H9 (cell line): Measurements from ENCODE around the gene RTN1. TPM values are rescaled to one million over a fixed set of nuclear protein-coding genes. Genes with fewer than 3 reads are reported as not detected.

Experiments used
- DNase-seq: peaks from one replicate; pipeline ENCODE4 v3.0.0-alpha.2; 2017
- H2AFZ ChIP-seq: one replicate; pipeline ENCODE4 v1.6.1; 2013; ENCODE audit warnings: mild to moderate bottlenecking, low read length, control low read depth, moderate library complexity
- H2AK5ac ChIP-seq: 2 replicates; pipeline ENCODE4 v1.6.1; 2013; ENCODE audit warnings: low read length, control low read depth, mixed read lengths; ENCODE audit not compliant: insufficient read length
- H2BK120ac ChIP-seq: one replicate; pipeline ENCODE4 v1.6.1; 2013; ENCODE audit warnings: low read depth, mild to moderate bottlenecking, low read length, control low read depth, inconsistent platforms; ENCODE audit not compliant: poor library complexity, severe bottlenecking
- H2BK12ac ChIP-seq: 2 replicates; pipeline ENCODE4 v1.6.1; 2013; ENCODE audit warnings: low read length, control low read depth, mixed read lengths, low read depth; ENCODE audit not compliant: insufficient read length
- H2BK15ac ChIP-seq: 2 replicates; pipeline ENCODE4 v1.6.1; 2013; ENCODE audit warnings: low read depth, low read length, control low read depth
- H2BK20ac ChIP-seq: one replicate; pipeline ENCODE4 v1.6.1; 2013; ENCODE audit warnings: low read depth, mild to moderate bottlenecking, low read length, control low read depth, inconsistent platforms; ENCODE audit not compliant: poor library complexity, severe bottlenecking
- H2BK5ac ChIP-seq: 2 replicates; pipeline ENCODE4 v1.6.1; 2013; ENCODE audit warnings: low read length, control low read depth, mixed read lengths; ENCODE audit not compliant: insufficient read length
- H3K14ac ChIP-seq: 2 replicates; pipeline ENCODE4 v1.6.1; 2013; ENCODE audit warnings: low read length, control low read depth; ENCODE audit not compliant: insufficient read depth
- H3K18ac ChIP-seq: 2 replicates; pipeline ENCODE4 v1.6.1; 2013; ENCODE audit warnings: low read depth, mild to moderate bottlenecking, mixed read lengths, low read length, control low read depth; ENCODE audit not compliant: insufficient read length
- H3K23ac ChIP-seq: 2 replicates; pipeline ENCODE4 v1.6.1; 2013; ENCODE audit warnings: low read length, control low read depth, mixed read lengths, low read depth; ENCODE audit not compliant: insufficient read length
- H3K23me2 ChIP-seq: 2 replicates; pipeline ENCODE4 v1.6.1; 2013; ENCODE audit warnings: low read depth, mild to moderate bottlenecking, mixed read lengths, low read length, control low read depth; ENCODE audit not compliant: insufficient read length, poor library complexity, severe bottlenecking
- H3K27ac ChIP-seq: 2 replicates; pipeline ENCODE4 v1.5.1; 2013; ENCODE audit warnings: low read length, control low read depth, mixed read lengths, low read depth; ENCODE audit not compliant: insufficient read length
- H3K27me3 ChIP-seq: 2 replicates; pipeline ENCODE4 v1.6.1; 2013; ENCODE audit warnings: low read length, control low read depth, inconsistent platforms; ENCODE audit not compliant: insufficient read depth
- H3K4ac ChIP-seq: 2 replicates; pipeline ENCODE4 v1.6.1; 2013; ENCODE audit warnings: low read depth, mild to moderate bottlenecking, control low read depth, inconsistent platforms, low read length, moderate library complexity
- H3K4me1 ChIP-seq: 2 replicates; pipeline ENCODE4 v1.6.1; 2013; ENCODE audit warnings: low read length, control low read depth, inconsistent platforms; ENCODE audit not compliant: insufficient read depth
- H3K4me2 ChIP-seq: 2 replicates; pipeline ENCODE4 v1.6.1; 2013; ENCODE audit warnings: low read length, control low read depth, mixed read lengths; ENCODE audit not compliant: insufficient read length, insufficient read depth
- H3K56ac ChIP-seq: 2 replicates; pipeline ENCODE4 v1.6.1; 2013; ENCODE audit warnings: low read depth, mild to moderate bottlenecking, mixed read lengths, low read length, control low read depth; ENCODE audit not compliant: insufficient read length
- H3K79me1 ChIP-seq: 2 replicates; pipeline ENCODE4 v1.6.1; 2013; ENCODE audit warnings: low read depth, mild to moderate bottlenecking, moderate library complexity, low read length, control low read depth, inconsistent platforms; ENCODE audit not compliant: insufficient read depth, poor library complexity, severe bottlenecking
- H3K79me2 ChIP-seq: 2 replicates; pipeline ENCODE4 v1.6.1; 2013; ENCODE audit warnings: low read length, control low read depth, inconsistent platforms; ENCODE audit not compliant: insufficient read depth
- H3K9ac ChIP-seq: 2 replicates; pipeline ENCODE4 v1.6.1; 2013; ENCODE audit warnings: low read length, control low read depth, mixed read lengths; ENCODE audit not compliant: insufficient read length; ENCODE audit errors: extremely low read depth
- H3K9me3 ChIP-seq: one replicate; pipeline ENCODE4 v1.6.1; 2013; ENCODE audit warnings: low read depth, low read length, inconsistent platforms; ENCODE audit not compliant: control insufficient read depth
- H3T11ph ChIP-seq: one replicate; pipeline ENCODE4 v1.6.1; 2013; ENCODE audit warnings: mild to moderate bottlenecking, low read length, control low read depth, inconsistent platforms
- H4K20me1 ChIP-seq: one replicate; pipeline ENCODE4 v1.6.1; 2013; ENCODE audit not compliant: control insufficient read depth, insufficient read length, insufficient read depth
- H4K5ac ChIP-seq: 2 replicates; pipeline ENCODE4 v1.6.1; 2013; ENCODE audit warnings: low read depth, mild to moderate bottlenecking, mixed read lengths, low read length, control low read depth; ENCODE audit not compliant: insufficient read length
- H4K8ac ChIP-seq: replicated peaks from 2 replicates; pipeline ENCODE4 v1.6.1; 2013; ENCODE audit warnings: low read length, control low read depth, mixed read lengths, low read depth; ENCODE audit not compliant: insufficient read length
- H4K91ac ChIP-seq: 2 replicates; pipeline ENCODE4 v1.6.1; 2013; ENCODE audit warnings: low read depth, mild to moderate bottlenecking, moderate library complexity, mixed read lengths, low read length, control low read depth; ENCODE audit not compliant: insufficient read length
- H3K27ac Mint-ChIP-seq, 3 experiments: 2 replicates in 2 of 3; 3 replicates in 1 of 3; pipeline ENCODE4 v1.8.0; 2020 to 2021; ENCODE audit warnings: mixed read lengths in 3 of 3, mild to moderate bottlenecking in 1 of 3, moderate library complexity in 1 of 3
- H3K27me3 Mint-ChIP-seq: 2 replicates; pipeline ENCODE4 v1.8.0; 2021; ENCODE audit warnings: low read depth, mild to moderate bottlenecking, moderate library complexity, mixed read lengths
- H3K36me3 Mint-ChIP-seq, 3 experiments: 2 replicates in 2 of 3; 3 replicates in 1 of 3; pipeline ENCODE4 v1.8.0; 2020 to 2021; ENCODE audit warnings: low read depth in 3 of 3, mixed read lengths in 3 of 3; ENCODE audit not compliant: insufficient read depth in 1 of 3
- H3K4me1 Mint-ChIP-seq, 2 experiments: 2 replicates each; pipeline ENCODE4 v1.8.0; 2020; ENCODE audit warnings: mixed read lengths in 2 of 2
- H3K4me3 Mint-ChIP-seq, 2 experiments: 2 replicates in 1 of 2; 3 replicates in 1 of 2; pipeline ENCODE4 v1.8.0; 2020 to 2021; ENCODE audit warnings: mild to moderate bottlenecking in 2 of 2, mixed read lengths in 2 of 2, moderate library complexity in 1 of 2
- H3K9me3 Mint-ChIP-seq, 2 experiments: 2 replicates in 1 of 2; 3 replicates in 1 of 2; pipeline ENCODE4 v1.8.0; 2020; ENCODE audit warnings: mild to moderate bottlenecking in 2 of 2, mixed read lengths in 2 of 2, moderate library complexity in 1 of 2
- CTCF ChIP-seq: fragments of 200-600 bp; sonication (generic); conservative IDR thresholded peaks from 3 replicates; pipeline ENCODE4 v1.8.0; 2021; ENCODE audit warnings: antibody characterized with exemption, mild to moderate bottlenecking
- WGBS: extraction: QIAGEN DNeasy Blood & Tissue Kit; methylation state at CpG from one replicate; pipeline ENCODE4 v1.1.7; 2013; ENCODE audit warnings: missing lambda C conversion rate, low lambda C conversion rate, mixed read lengths; ENCODE audit not compliant: insufficient read length; ENCODE audit errors: extremely low coverage; 5-methylcytosine and 5-hydroxymethylcytosine counted together
- total RNA-seq: library from RNA; stranded (reverse); gene quantifications from 2 replicates; pipeline ENCODE4 v1.2.1, GENCODE V29; 2021

Gene RTN1
- total RNA-seq, 1 experiment from 2014 or later = 1.8 TPM

- Histone ChIP-seq H2BK20ac (no peak overlapping the region), H2BK5ac (no peak overlapping the region), H3K56ac (no peak overlapping the region), H3K4me2 (no peak overlapping the region), H4K20me1 (no peaks in the 10 kb centered on the region), H3K27me3 (no peaks in the 10 kb centered on the region), H3K18ac (no peak overlapping the region), H2AFZ (no peak overlapping the region), H3K4me1 (no peaks in the 10 kb centered on the region), H3K23ac (no peak overlapping the region), H3T11ph (no peak overlapping the region), H2BK15ac (no peak overlapping the region), H4K8ac (no peak overlapping the region), H3K9me3 (no peaks in the 10 kb centered on the region), H3K79me2 (no peaks in the 10 kb centered on the region), H3K27ac (no peak overlapping the region), H3K4ac (no peak overlapping the region), H2BK12ac (no peak overlapping the region), H2BK120ac (no peak overlapping the region), H3K79me1 (no peaks in the 10 kb centered on the region), H2AK5ac (no peak overlapping the region), H3K14ac (no peak overlapping the region), H3K9ac (no peak overlapping the region), H3K23me2 (no peaks in the 10 kb centered on the region), H4K5ac (no peak overlapping the region), H4K91ac (no peak overlapping the region)
- no CpG with 5 or more reads among the region's 3 CpGs for WGBS
- no peak overlapping the region for H3K27ac Mint-ChIP-seq
- DNase-seq = no peak
- no peak overlapping the region for H3K4me3 Mint-ChIP-seq
- H3K9me3 Mint-ChIP-seq = no peaks in the 10 kb centered on the region
- no peaks in the 10 kb centered on the region for H3K27me3 Mint-ChIP-seq
- no peak for TF ChIP-seq CTCF
- H3K4me1 Mint-ChIP-seq = no peaks in the 10 kb centered on the region
- no peaks in the 10 kb centered on the region for H3K36me3 Mint-ChIP-seq
Measured at GRCh38 chr14:59847711-59848110, 22.9 kb downstream of the RTN1 start.
